ENCODE results near the gene SIK2.

SIK2 gene

GRCh38 chr11:111723595-111723994 is 121.3 kb downstream of the SIK2 start:
- H3K27me3 ChIP-seq (ENCODE audit: insufficient read depth, poor library complexity, severe bottlenecking) = no peaks in the 10 kb centered on the region
- no peak overlapping the region for H3K4me3 ChIP-seq (ENCODE audit: severe bottlenecking)
- H3K9me3 ChIP-seq (ENCODE audit: severe bottlenecking) = no peaks in the 10 kb centered on the region
- ATAC-seq (ENCODE audit: low read depth) (no peak), DNase-seq (ENCODE audit: low spot score) (no peak)
- peaks cover 4% of the 10 kb centered on the region for H3K4me1 ChIP-seq (ENCODE audit: insufficient read depth, poor library complexity, severe bottlenecking)
- no peak overlapping the region for H3K27ac ChIP-seq (ENCODE audit: poor library complexity, severe bottlenecking)
- no peak for TF ChIP-seq CTCF (IDR thresholded peaks at IDR 0.05; ENCODE audit: poor library complexity, severe bottlenecking)
- peaks cover 57% of the 10 kb centered on the region for H3K36me3 ChIP-seq (ENCODE audit: low read depth)

GRCh38 chr11:111724615-111725129 is 122.4 kb downstream of the SIK2 start:
- DNase-seq (ENCODE audit: low spot score) (no peak), ATAC-seq (ENCODE audit: low read depth) (no peak)
- TF ChIP-seq CTCF (IDR thresholded peaks at IDR 0.05; ENCODE audit: poor library complexity, severe bottlenecking) = no peak
- Histone ChIP-seq H3K4me1 (ENCODE audit: insufficient read depth, poor library complexity, severe bottlenecking) (no peaks in the 10 kb centered on the region), H3K27ac (ENCODE audit: poor library complexity, severe bottlenecking) (no peak overlapping the region), H3K4me3 (ENCODE audit: severe bottlenecking) (no peak overlapping the region), H3K27me3 (ENCODE audit: insufficient read depth, poor library complexity, severe bottlenecking) (no peaks in the 10 kb centered on the region), H3K36me3 (ENCODE audit: low read depth) (peaks cover 53% of the 10 kb centered on the region), H3K9me3 (ENCODE audit: severe bottlenecking) (no peaks in the 10 kb centered on the region)

- Histone ChIP-seq H3K4me3 (ENCODE audit: severe bottlenecking) (no peak overlapping the region), H3K27ac (ENCODE audit: poor library complexity, severe bottlenecking) (no peak overlapping the region), H3K36me3 (ENCODE audit: low read depth) (peaks cover 44% of the 10 kb centered on the region), H3K27me3 (ENCODE audit: insufficient read depth, poor library complexity, severe bottlenecking) (no peaks in the 10 kb centered on the region), H3K9me3 (ENCODE audit: severe bottlenecking) (no peaks in the 10 kb centered on the region), H3K4me1 (ENCODE audit: insufficient read depth, poor library complexity, severe bottlenecking) (no peaks in the 10 kb centered on the region)
- DNase-seq (ENCODE audit: low spot score) = no peak
- ATAC-seq (ENCODE audit: low read depth) = no peak
- TF ChIP-seq CTCF (IDR thresholded peaks at IDR 0.05; ENCODE audit: poor library complexity, severe bottlenecking) = no peak
Observed at GRCh38 chr11:111725621-111726020, 123.4 kb downstream of the SIK2 start.

GRCh38 chr11:111726301-111726713 is 124.1 kb downstream of the SIK2 start:
- Histone ChIP-seq H3K27ac (ENCODE audit: poor library complexity, severe bottlenecking) (no peak overlapping the region), H3K9me3 (ENCODE audit: severe bottlenecking) (no peaks in the 10 kb centered on the region), H3K36me3 (ENCODE audit: low read depth) (peaks cover 37% of the 10 kb centered on the region), H3K27me3 (ENCODE audit: insufficient read depth, poor library complexity, severe bottlenecking) (no peaks in the 10 kb centered on the region), H3K4me3 (ENCODE audit: severe bottlenecking) (no peak overlapping the region), H3K4me1 (ENCODE audit: insufficient read depth, poor library complexity, severe bottlenecking) (no peaks in the 10 kb centered on the region)
- DNase-seq (ENCODE audit: low spot score) (no peak), ATAC-seq (ENCODE audit: low read depth) (no peak)
- TF ChIP-seq CTCF (IDR thresholded peaks at IDR 0.05; ENCODE audit: poor library complexity, severe bottlenecking) = no peak

GRCh38 chr11:111727431-111727830 is 125.2 kb downstream of the SIK2 start:
- H3K4me1 ChIP-seq (ENCODE audit: insufficient read depth, poor library complexity, severe bottlenecking) = no peaks in the 10 kb centered on the region
- DNase-seq (ENCODE audit: low spot score) (no peak), ATAC-seq (ENCODE audit: low read depth) (no peak)
- H3K27ac ChIP-seq (ENCODE audit: poor library complexity, severe bottlenecking) = no peak overlapping the region
- H3K9me3 ChIP-seq (ENCODE audit: severe bottlenecking) = no peaks in the 10 kb centered on the region
- H3K4me3 ChIP-seq (ENCODE audit: severe bottlenecking) = no peak overlapping the region
- peaks cover 27% of the 10 kb centered on the region; the same call in 1 of the 2 replicates for H3K36me3 ChIP-seq (ENCODE audit: low read depth)
- no peaks in the 10 kb centered on the region for H3K27me3 ChIP-seq (ENCODE audit: insufficient read depth, poor library complexity, severe bottlenecking)
- no peak for TF ChIP-seq CTCF (IDR thresholded peaks at IDR 0.05; ENCODE audit: poor library complexity, severe bottlenecking)
